KMS-11 (cell line): ENCODE data around the gene ZNF500.

Experiments used
- H2AFZ ChIP-seq: fragments of 200-600 bp; sonication (generic); 2 replicates; pipeline ENCODE4 v1.6.1; 2016; ENCODE audit warnings: antibody characterized with exemption, mixed run types, low read depth
- H3K27ac ChIP-seq: fragments of 200-600 bp; sonication (generic); 2 replicates; pipeline ENCODE4 v1.6.1; 2016; ENCODE audit warnings: mild to moderate bottlenecking, mixed run types
- H3K27me3 ChIP-seq: fragments of 200-600 bp; sonication (generic); 2 replicates; pipeline ENCODE4 v1.6.1; 2017; ENCODE audit warnings: mild to moderate bottlenecking, low read depth, mixed run types, moderate library complexity; ENCODE audit not compliant: insufficient read depth
- H3K36me3 ChIP-seq: fragments of 200-600 bp; sonication (generic); 2 replicates; pipeline ENCODE4 v1.6.1; 2017; ENCODE audit warnings: mild to moderate bottlenecking, mixed run types; ENCODE audit not compliant: insufficient read depth
- H3K4me1 ChIP-seq: fragments of 200-600 bp; sonication (generic); 2 replicates; pipeline ENCODE4 v1.6.1; 2016; ENCODE audit warnings: mild to moderate bottlenecking, low read depth, mixed run types; ENCODE audit not compliant: poor library complexity, severe bottlenecking
- H3K4me2 ChIP-seq: fragments of 200-600 bp; sonication (generic); 2 replicates; pipeline ENCODE4 v1.7.0; 2016; ENCODE audit warnings: mild to moderate bottlenecking, mixed run types
- H3K4me3 ChIP-seq: fragments of 200-600 bp; sonication (generic); IDR thresholded peaks from 2 replicates; pipeline ENCODE4 v1.6.1; 2017; ENCODE audit warnings: low read depth, low read length, mixed read lengths; ENCODE audit not compliant: insufficient read depth
- H3K79me2 ChIP-seq: fragments of 200-600 bp; sonication (generic); 2 replicates; pipeline ENCODE4 v1.6.1; 2016; ENCODE audit warnings: low read depth, mixed run types; ENCODE audit not compliant: insufficient read depth
- H3K9ac ChIP-seq: fragments of 200-600 bp; sonication (generic); 2 replicates; pipeline ENCODE4 v1.6.1; 2016; ENCODE audit warnings: mild to moderate bottlenecking, mixed run types
- H4K20me1 ChIP-seq: fragments of 200-600 bp; sonication (generic); 2 replicates; pipeline ENCODE4 v1.6.1; 2016; ENCODE audit warnings: mild to moderate bottlenecking, mixed run types; ENCODE audit not compliant: insufficient read depth
- CTCF ChIP-seq: fragments of 200-600 bp; sonication (generic); conservative IDR thresholded peaks from 2 replicates; pipeline ENCODE4 v1.6.1; 2017; ENCODE audit warnings: low read depth, mild to moderate bottlenecking, antibody characterized with exemption, low read length, moderate library complexity, mixed read lengths

The ZNF500 gene

GRCh38 chr16:4783951-4784336 lies 17.0 kb upstream of the ZNF500 start:
- Histone ChIP-seq H3K27ac (no peak overlapping the region), H3K4me2 (no peak overlapping the region)

GRCh38 chr16:4783251-4783950 lies 16.4 kb upstream of the ZNF500 start:
- no peak overlapping the region for H3K4me3 ChIP-seq
- H2AFZ ChIP-seq, result no peak overlapping the region
- H3K79me2 ChIP-seq, result no peaks in the 10 kb centered on the region
- no peaks in the 10 kb centered on the region for H3K36me3 ChIP-seq
- H3K27ac ChIP-seq, result no peak overlapping the region
- H3K4me2 ChIP-seq, result no peak overlapping the region
- H4K20me1 ChIP-seq, result no peaks in the 10 kb centered on the region
- H3K4me1 ChIP-seq, result no peaks in the 10 kb centered on the region
- no peak overlapping the region for H3K9ac ChIP-seq
- no peak for TF ChIP-seq CTCF
- no peaks in the 10 kb centered on the region for H3K27me3 ChIP-seq

More at GRCh38 chr16:4783951-4784336, 17.0 kb upstream of the ZNF500 start:
- Histone ChIP-seq H3K36me3 (no peaks in the 10 kb centered on the region), H3K4me1 (no peaks in the 10 kb centered on the region), H3K79me2 (no peaks in the 10 kb centered on the region), H3K4me3 (no peak overlapping the region), H3K27me3 (no peaks in the 10 kb centered on the region), H2AFZ (no peak overlapping the region), H3K9ac (no peak overlapping the region), H4K20me1 (no peaks in the 10 kb centered on the region)
- no peak for TF ChIP-seq CTCF

GRCh38 chr16:4780235-4780634 lies 13.3 kb upstream of the ZNF500 start:
- H3K27me3 ChIP-seq, result no peaks in the 10 kb centered on the region
- no peak overlapping the region for H2AFZ ChIP-seq
- no peak overlapping the region for H3K27ac ChIP-seq
- no peaks in the 10 kb centered on the region for H4K20me1 ChIP-seq
- no peaks in the 10 kb centered on the region for H3K79me2 ChIP-seq
- TF ChIP-seq CTCF, result no peak
- H3K9ac ChIP-seq, result no peak overlapping the region
- H3K4me3 ChIP-seq, result no peak overlapping the region
- H3K4me2 ChIP-seq, result no peak overlapping the region
- no peaks in the 10 kb centered on the region for H3K36me3 ChIP-seq
- H3K4me1 ChIP-seq, result no peaks in the 10 kb centered on the region

GRCh38 chr16:4778050-4778392 lies 11.1 kb upstream of the ZNF500 start:
- TF ChIP-seq CTCF, result no peak
- no peak overlapping the region for H3K4me2 ChIP-seq
- no peaks in the 10 kb centered on the region for H3K4me1 ChIP-seq
- H3K27me3 ChIP-seq, result no peaks in the 10 kb centered on the region
- H2AFZ ChIP-seq, result no peak overlapping the region
- H3K4me3 ChIP-seq, result no peak overlapping the region
- H3K27ac ChIP-seq, result no peak overlapping the region
- no peak overlapping the region for H3K9ac ChIP-seq
- H3K36me3 ChIP-seq, result no peaks in the 10 kb centered on the region
- H4K20me1 ChIP-seq, result no peaks in the 10 kb centered on the region
- no peaks in the 10 kb centered on the region for H3K79me2 ChIP-seq
